GM19395 (cell line): ENCODE results near the gene RYR3.

Experiments
- ATAC-seq: cut with Tn5 transposase; IDR thresholded peaks from one replicate; pipeline ENCODE4 v1.9.1; 2021; ENCODE audit warnings: mild to moderate bottlenecking, moderate library complexity; ENCODE audit not compliant: unreplicated experiment

The RYR3 gene

DNA sequence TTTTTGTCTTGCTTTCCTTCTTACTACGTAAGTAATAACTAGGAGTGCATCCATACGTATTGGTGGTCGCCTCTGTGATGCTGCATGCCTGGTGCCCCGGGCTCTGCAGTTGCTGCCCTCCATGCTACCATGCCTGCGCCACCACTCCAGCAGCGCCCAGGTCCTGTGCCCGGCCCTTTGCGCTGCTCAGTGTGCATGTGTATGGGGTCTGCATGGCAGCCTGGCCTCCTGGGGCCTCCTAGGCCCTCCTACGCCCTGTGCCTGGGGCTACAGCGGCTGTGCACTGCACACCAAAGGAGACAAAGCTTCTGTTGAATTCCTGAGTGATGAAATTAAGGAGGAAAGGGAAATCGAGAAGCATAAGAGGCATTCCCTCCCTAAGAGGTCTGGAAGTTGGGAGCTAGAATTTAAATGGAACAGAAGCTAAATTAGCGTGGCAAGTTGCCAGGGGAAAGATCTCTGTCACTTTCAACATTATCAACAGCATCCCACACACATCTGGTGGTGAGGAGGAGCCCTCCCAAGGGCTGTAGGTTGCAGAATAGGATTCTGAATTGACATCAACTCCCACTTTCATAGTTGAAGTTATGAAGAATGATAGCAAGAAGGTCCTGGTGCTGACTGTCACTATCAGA, 382.5 kb downstream of the RYR3 start:
- no peak for ATAC-seq

DNA sequence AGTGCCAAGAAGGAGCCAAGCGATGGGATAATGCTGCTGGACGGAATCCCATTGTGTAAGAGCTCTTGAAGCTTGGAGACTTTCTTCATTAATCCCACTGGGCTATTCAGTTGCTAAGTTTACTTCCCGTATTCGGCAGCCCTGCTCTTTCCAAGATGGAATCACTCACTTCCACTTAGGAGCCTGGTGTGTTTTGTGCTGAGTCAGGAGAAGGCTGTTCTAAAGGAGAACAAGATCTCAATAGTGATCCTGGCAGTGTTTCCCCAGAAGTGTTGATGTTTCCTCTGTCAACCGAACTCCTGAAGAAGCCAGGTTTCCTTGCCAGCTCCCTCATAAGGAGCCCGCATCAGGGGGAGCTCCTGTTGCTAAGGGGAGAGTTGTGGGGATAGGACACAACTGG, 387.4 kb downstream of the RYR3 start:
- ATAC-seq = no peak

DNA sequence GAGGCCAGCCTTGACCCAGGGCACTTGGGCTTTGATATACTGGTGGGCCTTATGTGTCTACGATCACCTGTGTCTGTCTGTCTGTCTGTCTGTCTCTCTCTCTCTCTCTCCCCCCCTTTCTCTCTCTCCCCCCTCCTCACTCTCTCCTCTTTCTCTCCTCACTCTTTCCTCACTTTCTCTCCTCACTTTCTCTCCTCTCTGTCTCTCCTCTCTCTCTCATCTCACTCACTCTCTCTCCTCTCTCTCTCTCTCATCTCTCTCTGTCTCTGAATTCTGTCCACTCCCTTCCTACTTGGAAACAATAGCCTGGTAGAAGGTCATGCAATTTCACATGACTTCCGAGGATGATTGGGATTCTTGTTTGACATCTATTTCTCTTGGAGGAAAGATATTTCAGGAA, 388.4 kb downstream of the RYR3 start:
- no peak for ATAC-seq

GRCh38 chr15:33699691-33700447, 389.1 kb downstream of the RYR3 start:
- ATAC-seq = no peak

DNA sequence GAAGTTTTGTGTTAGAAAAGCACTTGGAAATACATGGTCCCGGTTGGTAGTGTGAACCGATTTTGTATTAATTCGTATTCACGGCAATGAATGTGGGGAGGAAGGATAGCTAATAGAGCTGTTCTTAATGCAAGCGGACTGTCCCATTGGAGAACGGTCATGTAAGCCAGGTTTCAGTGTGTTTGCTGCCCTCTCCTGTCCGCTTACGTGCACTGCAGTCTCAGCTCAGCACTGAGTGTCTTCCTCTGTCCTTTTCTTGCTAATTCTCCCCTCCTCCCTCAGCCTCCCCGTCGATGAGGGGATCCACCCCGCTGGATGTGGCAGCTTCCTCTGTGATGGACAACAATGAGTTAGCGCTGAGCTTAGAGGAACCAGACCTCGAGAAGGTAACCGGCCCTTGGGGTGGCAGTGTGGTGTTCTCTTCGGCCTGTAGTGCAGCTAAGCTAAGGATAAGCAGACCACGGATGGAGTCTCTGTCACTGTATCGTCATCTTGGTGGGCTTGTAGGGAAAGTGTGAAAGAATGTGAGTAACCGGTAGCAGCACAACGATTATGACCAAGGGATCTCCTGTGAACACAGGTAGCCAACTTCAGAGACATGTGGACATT, 390.0 kb downstream of the RYR3 start:
- ATAC-seq = no peak

- no peak for ATAC-seq
These were observed 390.5 kb downstream of the RYR3 start for GRCh38 chr15:33701304-33701696.

GRCh38 chr15:33706173-33706572, 395.4 kb downstream of the RYR3 start:
- ATAC-seq = no peak

DNA sequence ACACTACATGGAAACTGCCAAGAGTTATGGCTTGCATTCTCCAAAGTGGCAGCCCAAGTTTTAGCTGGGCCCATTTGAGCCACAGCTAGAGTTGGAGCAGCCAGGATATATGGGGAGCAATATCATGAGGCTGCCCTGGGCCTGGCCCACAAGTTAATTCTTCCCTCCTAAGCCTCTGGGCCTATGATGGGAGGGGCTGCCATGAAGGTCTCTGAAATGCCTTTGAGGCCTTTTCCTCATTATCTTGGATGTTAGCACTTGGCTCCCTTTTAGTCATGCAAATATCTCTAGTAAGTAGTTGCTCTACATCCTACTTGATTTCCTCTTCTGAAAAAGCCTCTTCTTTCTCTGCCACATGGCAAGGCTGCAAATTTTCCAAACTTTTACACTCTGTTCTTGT, 400.0 kb downstream of the RYR3 start:
- ATAC-seq = no peak

- ATAC-seq = no peak
These were observed 405.3 kb downstream of the RYR3 start for GRCh38 chr15:33716025-33716424.

DNA sequence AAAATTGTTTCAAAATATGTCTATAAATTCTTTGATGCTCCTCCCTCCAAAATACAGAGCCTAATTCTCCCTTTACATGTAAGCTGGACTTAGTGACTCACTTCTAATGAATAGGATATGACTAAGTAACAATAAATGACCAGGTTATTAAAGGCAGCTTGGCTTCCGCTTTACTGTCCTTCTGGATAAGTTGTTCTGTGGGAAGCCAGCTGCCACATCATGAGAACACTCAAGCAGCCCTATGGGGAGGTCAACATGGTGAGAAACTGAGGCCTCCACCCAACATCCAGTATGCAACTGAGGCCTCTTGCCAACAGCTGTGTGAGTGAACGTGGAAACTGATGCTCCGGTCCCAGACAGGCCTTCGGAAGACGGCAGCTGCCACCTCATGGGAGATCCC, 410.2 kb downstream of the RYR3 start:
- ATAC-seq = no peak

DNA sequence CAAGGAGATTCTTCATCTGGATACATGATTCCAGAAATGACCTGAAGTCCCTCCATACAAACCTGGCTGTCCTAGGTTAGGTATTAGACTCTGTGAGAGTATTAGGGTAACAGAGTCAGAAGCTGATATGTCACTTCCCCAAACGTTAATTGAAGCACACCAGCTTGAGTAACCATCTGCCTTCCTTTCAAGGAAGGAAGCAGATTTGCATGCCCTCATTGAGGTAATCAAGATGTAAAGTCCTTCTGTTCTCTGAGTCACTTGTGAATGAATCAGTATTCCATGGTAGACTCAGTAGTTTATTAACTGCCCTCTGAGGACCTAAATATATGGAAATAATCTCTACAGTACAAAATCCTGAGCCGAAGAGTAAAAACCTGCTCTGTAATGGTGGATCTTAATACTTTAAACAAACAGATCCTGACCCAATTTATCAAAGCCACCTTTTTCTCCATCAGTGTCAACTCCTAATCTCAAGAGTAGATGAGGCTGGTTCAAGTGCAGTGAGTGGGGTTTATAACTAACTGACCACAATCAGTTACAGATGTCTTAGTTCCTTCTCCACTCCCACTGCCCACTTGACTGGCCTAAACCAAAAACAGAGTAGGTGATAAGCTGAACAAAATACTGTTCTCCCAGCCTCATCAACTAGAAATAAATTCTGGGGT, 411.4 kb downstream of the RYR3 start:
- ATAC-seq = peak; percentile 93

DNA sequence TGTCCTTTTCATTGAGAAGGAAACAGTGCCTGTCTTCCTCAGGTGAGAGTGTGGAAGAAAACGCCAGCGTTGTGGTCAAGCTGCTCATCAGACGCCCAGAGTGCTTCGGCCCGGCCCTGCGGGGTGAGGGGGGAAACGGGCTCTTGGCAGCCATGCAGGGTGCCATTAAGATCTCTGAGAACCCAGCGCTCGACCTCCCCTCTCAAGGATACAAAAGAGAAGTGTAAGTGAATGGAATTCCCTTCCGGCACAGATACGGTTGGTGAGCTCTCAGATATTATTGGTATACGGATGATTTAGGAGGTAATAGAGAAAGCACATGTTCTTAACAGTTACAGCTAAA, 411.9 kb downstream of the RYR3 start:
- no peak for ATAC-seq

- no peak for ATAC-seq
These were observed 413.7 kb downstream of the RYR3 start for GRCh38 chr15:33724321-33725036.

DNA sequence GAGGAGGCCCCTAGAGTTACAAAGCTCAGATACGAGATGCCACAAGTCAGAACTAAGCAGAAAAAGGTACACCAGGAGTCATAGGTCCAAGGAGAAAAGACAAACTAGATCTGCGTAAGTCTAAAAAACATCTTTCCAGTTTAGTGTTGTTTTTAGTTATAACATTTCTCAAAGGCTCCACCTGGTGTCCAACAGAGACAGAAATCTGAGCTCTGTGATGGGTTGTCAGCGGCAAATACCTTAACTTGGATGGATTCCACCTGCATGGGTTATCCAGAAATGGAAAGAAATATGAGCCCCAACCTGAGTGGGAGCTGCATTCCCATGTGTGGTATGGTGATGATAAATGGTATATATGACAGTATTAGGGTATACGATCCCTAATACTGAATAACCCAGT, 418.9 kb downstream of the RYR3 start:
- ATAC-seq = no peak

GRCh38 chr15:33730815-33731214, 420.0 kb downstream of the RYR3 start:
- ATAC-seq = no peak

DNA sequence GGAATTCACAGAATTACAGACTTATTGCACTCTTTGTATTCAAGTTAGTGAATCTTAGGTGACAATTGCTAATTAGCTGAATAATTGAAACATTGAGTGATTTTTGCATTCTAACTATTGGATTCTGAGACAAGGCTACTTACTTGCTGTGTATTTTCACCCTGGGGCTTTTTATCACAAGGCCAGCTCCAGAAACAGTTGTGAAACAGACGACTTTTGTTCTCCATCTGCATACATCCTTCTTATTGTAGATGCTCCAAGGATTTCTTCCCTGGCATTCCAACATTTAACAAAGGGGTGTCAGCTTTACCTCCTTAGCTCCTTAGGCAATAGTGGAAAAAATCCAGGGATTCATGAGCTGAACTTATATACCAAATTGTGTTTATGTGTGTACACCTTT, 424.4 kb downstream of the RYR3 start:
- ATAC-seq = no peak

GRCh38 chr15:33735637-33736247, 425.0 kb downstream of the RYR3 start:
- no peak for ATAC-seq

DNA sequence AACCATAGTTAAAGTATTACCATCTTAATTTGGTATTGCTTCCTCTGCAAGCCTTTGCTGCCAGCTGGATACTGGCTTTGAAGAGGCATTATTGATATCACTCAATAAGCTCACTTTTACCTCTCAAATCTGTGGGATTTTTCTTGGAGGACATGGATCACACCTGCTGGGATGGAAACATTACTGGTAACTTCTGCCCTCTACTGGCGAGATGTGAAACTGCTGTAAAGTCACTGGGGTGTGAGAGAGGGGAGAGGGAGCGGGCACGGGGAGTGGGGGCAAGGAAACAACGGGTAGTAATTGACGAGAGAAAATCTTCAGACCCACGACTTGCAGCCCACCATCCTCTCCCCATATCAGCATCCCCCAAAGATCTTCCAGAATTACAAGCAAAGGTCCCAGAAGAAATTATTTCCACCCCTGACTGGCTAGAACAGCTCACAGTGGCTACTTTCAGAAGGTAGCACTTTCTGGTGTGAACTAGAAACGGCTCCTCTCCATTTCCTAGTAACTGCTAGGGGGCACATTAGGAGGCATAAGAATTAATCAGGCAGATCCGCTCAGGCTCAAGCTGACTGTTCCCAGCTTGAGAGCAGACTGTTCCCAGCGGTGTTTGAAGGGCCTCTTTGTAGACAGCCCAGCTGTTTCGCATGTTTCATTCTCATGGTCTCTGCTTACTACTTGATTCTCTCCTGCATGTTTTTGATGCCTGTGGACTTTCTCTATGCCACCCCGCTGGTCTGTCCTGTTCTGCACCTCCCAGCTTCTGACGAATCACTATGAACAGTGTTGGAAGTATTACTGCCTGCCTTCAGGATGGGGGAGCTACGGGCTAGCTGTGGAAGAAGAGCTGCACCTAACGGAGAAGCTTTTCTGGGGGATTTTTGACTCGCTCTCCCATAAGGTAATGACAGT, 427.2 kb downstream of the RYR3 start:
- ATAC-seq = no peak

GRCh38 chr15:33738941-33739664, 428.3 kb downstream of the RYR3 start:
- ATAC-seq = no peak
